SU-DHL-6 (cell line): Measurements from ENCODE around the gene SELENOS.
A peak's percentile ranks its signal among the peaks of the same experiment; 100 is the strongest.

Experiments used
- H2AFZ ChIP-seq: fragments of 200-600 bp; sonication (generic); 2 replicates; pipeline ENCODE4 v1.6.1; 2014; ENCODE audit warnings: low read depth, mild to moderate bottlenecking, moderate library complexity, mixed read lengths, antibody characterized with exemption, low read length; ENCODE audit not compliant: severe bottlenecking
- H3F3A ChIP-seq: fragments of 200-600 bp; shearing (Covaris generic); 2 replicates; pipeline ENCODE4 v1.6.0; 2016; ENCODE audit warnings: antibody characterized with exemption, mild to moderate bottlenecking; ENCODE audit not compliant: insufficient read depth
- H3K27ac ChIP-seq: fragments of 200-600 bp; sonication (generic); 2 replicates; pipeline ENCODE4 v1.5.1; 2016; ENCODE audit warnings: low read depth, mild to moderate bottlenecking, low read length, moderate library complexity, mixed read lengths
- H3K27me3 ChIP-seq: fragments of 200-600 bp; sonication (generic), shearing (Covaris generic); 2 replicates; pipeline ENCODE4 v1.6.0; 2014; ENCODE audit warnings: mild to moderate bottlenecking, low read length
- H3K36me3 ChIP-seq: fragments of 200-600 bp; sonication (generic); 2 replicates; pipeline ENCODE4 v1.6.1; 2014; ENCODE audit warnings: mild to moderate bottlenecking, low read length, mixed read lengths
- H3K4me2 ChIP-seq: fragments of 300-600, 200-600 bp; shearing (Covaris generic), sonication (generic); 2 replicates; pipeline ENCODE4 v1.6.0; 2014; ENCODE audit warnings: low read length, low read depth, mild to moderate bottlenecking; ENCODE audit not compliant: poor library complexity, severe bottlenecking
- H3K4me3 ChIP-seq: fragments of 200-600 bp; sonication (generic); 2 replicates; pipeline ENCODE4 v1.5.1; 2014; ENCODE audit warnings: antibody characterized with exemption, low read length, mild to moderate bottlenecking, mixed read lengths; ENCODE audit not compliant: insufficient read depth, poor library complexity, severe bottlenecking
- H3K79me2 ChIP-seq: fragments of 200-600 bp; sonication (generic); 2 replicates; pipeline ENCODE4 v1.6.1; 2014; ENCODE audit warnings: mild to moderate bottlenecking, low read length, moderate library complexity; ENCODE audit not compliant: insufficient read depth
- H3K9ac ChIP-seq: fragments of 200-600 bp; sonication (generic); 2 replicates; pipeline ENCODE4 v1.7.0; 2014; ENCODE audit warnings: mild to moderate bottlenecking, low read length
- H3K9me2 ChIP-seq: fragments of 200-600 bp; sonication (generic); replicated peaks from 2 replicates; pipeline ENCODE4 v1.6.1; 2014; ENCODE audit warnings: low read length; ENCODE audit not compliant: insufficient read depth
- H3K9me3 ChIP-seq: fragments of 200-600 bp; sonication (generic); 2 replicates; pipeline ENCODE4 v1.6.1; 2014; ENCODE audit warnings: low read length, mixed read lengths; ENCODE audit not compliant: insufficient read depth
- H4K20me1 ChIP-seq: fragments of 200-600 bp; sonication (generic); 2 replicates; pipeline ENCODE4 v1.6.1; 2014; ENCODE audit warnings: low read depth, mild to moderate bottlenecking, antibody characterized with exemption, low read length, moderate library complexity, mixed read lengths
- EZH2phosphoT487 ChIP-seq: fragments of 200-600 bp; sonication (generic), shearing (Covaris generic); conservative IDR thresholded peaks from 2 replicates; pipeline ENCODE4 v1.6.1; 2018; ENCODE audit warnings: mild to moderate bottlenecking, antibody characterized with exemption, low read length, moderate library complexity, mixed read lengths
- TF ChIP-seq, protein P1 (sequence below): fragments of 200-600 bp; sonication (generic); IDR thresholded peaks from one replicate; pipeline ENCODE4 v1.5.1; 2017; ENCODE audit warnings: antibody characterized with exemption, mild to moderate bottlenecking, low read length, moderate library complexity; ENCODE audit not compliant: insufficient read depth, poor library complexity, severe bottlenecking

The SELENOS gene

DNA sequence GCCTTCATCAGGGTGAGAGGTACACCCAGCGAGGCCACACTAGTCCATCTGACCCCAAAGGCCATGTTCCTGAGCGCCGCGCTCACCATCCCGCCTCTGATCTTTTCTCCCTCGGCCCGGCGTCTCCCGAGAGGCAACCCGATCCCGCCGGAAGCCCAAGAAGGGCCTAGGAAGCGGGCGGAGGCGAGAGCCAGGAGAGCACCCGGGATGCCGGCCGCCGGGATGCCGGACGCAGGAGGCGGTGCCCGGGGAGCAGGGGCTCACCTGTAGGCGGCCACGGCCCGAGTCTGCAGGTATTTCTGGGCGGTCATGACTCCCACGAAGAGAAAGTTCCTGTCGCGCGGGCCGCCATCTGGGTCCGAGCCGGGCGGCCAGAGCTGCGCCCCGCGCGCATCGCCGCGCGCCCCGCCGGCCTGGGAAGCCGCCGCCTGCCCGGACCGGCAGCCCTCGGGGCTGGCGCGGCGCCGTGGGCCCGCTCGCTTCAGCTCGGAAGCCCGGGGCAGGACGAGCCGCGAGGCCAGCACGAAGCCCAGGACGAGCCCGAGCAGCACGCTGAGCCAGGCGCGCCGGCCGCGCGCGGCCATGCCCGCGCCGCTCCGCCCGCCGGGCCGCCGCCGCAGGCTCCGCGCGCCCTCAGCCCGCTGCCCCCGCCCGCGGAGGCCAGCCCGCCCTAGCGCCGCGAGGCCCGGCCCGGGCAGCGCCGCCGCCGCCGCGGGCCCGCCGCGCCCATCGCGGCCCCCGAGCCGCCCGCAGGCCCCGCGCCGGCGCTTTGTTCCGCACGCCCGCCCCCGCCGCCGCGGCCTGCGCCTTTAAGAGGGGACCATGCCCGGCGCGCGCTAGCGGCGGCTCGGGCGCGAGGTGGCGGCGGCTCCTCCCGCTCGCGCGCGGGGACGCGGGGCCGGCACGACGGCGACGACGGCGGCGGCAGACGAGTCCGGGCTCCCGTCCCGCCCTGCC lies 26.1 kb downstream of the SELENOS start:
- Histone ChIP-seq H4K20me1 (0 out of 2 replicates have a peak, but pooled peaks cover 4% of the 10 kb centered on the region), H3K79me2 (peaks cover 24% of the 10 kb centered on the region), H3K9ac (peak overlapping the region; percentile 64), H3K36me3 (no peaks in the 10 kb centered on the region), H3K4me3 (peak overlapping the region; percentile 77), H3K9me2 (no peaks in the 10 kb centered on the region), H3K27ac (no peak overlapping the region; the same call in 1 of the 2 replicates), H3F3A (peaks cover 11% of the 10 kb centered on the region), H2AFZ (no peak overlapping the region), H3K9me3 (no peaks in the 10 kb centered on the region), H3K4me2 (peak overlapping the region; percentile 76), H3K27me3 (no peaks in the 10 kb centered on the region)
- no peak for TF ChIP-seq EZH2phosphoT487
- TF ChIP-seq, protein P1, sequence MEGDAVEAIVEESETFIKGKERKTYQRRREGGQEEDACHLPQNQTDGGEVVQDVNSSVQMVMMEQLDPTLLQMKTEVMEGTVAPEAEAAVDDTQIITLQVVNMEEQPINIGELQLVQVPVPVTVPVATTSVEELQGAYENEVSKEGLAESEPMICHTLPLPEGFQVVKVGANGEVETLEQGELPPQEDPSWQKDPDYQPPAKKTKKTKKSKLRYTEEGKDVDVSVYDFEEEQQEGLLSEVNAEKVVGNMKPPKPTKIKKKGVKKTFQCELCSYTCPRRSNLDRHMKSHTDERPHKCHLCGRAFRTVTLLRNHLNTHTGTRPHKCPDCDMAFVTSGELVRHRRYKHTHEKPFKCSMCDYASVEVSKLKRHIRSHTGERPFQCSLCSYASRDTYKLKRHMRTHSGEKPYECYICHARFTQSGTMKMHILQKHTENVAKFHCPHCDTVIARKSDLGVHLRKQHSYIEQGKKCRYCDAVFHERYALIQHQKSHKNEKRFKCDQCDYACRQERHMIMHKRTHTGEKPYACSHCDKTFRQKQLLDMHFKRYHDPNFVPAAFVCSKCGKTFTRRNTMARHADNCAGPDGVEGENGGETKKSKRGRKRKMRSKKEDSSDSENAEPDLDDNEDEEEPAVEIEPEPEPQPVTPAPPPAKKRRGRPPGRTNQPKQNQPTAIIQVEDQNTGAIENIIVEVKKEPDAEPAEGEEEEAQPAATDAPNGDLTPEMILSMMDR: no peak

GRCh38 chr15:101250341-101250831 lies 26.9 kb downstream of the SELENOS start:
- Histone ChIP-seq H3F3A (peaks cover 10% of the 10 kb centered on the region), H3K36me3 (no peaks in the 10 kb centered on the region), H3K9me2 (no peaks in the 10 kb centered on the region), H3K4me2 (peak overlapping the region; percentile 66), H3K79me2 (peaks cover 31% of the 10 kb centered on the region), H4K20me1 (peaks cover 9% of the 10 kb centered on the region; the same call in 1 of the 2 replicates), H3K9me3 (no peaks in the 10 kb centered on the region), H3K27ac (no peak overlapping the region), H3K4me3 (peak overlapping the region; percentile 53), H3K9ac (peak overlapping the region; percentile 64), H3K27me3 (no peaks in the 10 kb centered on the region), H2AFZ (no peak overlapping the region)
- TF ChIP-seq, protein P1: no peak
- TF ChIP-seq EZH2phosphoT487: no peak

GRCh38 chr15:101248274-101248673 lies 29.0 kb downstream of the SELENOS start:
- no peak overlapping the region for H3K27ac ChIP-seq
- H3K27me3 ChIP-seq: no peaks in the 10 kb centered on the region
- no peak overlapping the region for H3K9ac ChIP-seq
- H3F3A ChIP-seq: peaks cover 14% of the 10 kb centered on the region
- H2AFZ ChIP-seq: no peak overlapping the region
- TF ChIP-seq, protein P1: no peak
- TF ChIP-seq EZH2phosphoT487: no peak
- H3K9me3 ChIP-seq: no peaks in the 10 kb centered on the region
- no peak overlapping the region for H3K4me3 ChIP-seq
- no peaks in the 10 kb centered on the region for H3K9me2 ChIP-seq
- no peaks in the 10 kb centered on the region for H3K36me3 ChIP-seq
- peaks cover 9% of the 10 kb centered on the region; the same call in 1 of the 2 replicates for H4K20me1 ChIP-seq
- no peak overlapping the region for H3K4me2 ChIP-seq
- H3K79me2 ChIP-seq: peaks cover 52% of the 10 kb centered on the region
